Smooth muscle cell of the brain vasculature (primary cell): ENCODE data around the gene BEND3.
"Not testable (repeated sequence)": the region's sequence is repeated elsewhere in the genome, so short reads cannot be mapped to it uniquely, and the experiment has no call there.

Source experiments
- DNase-seq: peaks from one replicate; pipeline ENCODE4 v3.0.0-alpha.2; 2012; ENCODE audit warnings: low read depth, low spot score

The BEND3 gene

DNA sequence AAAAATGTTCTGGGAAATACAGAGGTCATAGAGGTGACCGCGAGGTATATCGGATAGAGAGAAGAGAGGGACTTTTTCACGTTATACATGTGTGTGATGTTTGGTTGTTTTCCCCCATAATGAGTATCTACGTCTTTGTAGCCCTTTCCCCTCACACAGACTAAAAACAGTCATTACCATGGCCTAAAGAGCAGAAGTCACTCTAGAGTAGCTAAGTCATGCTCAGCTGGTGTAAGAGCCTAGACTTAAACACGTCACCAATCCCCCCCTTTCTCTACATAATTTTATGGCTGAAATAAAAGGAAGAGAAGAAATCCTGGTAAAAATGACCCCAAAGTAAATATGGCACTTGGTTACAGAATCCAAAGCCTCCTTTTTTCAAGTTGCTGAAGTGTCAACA, 6.0 kb upstream of the BEND3 start:
- no peak for DNase-seq

DNA sequence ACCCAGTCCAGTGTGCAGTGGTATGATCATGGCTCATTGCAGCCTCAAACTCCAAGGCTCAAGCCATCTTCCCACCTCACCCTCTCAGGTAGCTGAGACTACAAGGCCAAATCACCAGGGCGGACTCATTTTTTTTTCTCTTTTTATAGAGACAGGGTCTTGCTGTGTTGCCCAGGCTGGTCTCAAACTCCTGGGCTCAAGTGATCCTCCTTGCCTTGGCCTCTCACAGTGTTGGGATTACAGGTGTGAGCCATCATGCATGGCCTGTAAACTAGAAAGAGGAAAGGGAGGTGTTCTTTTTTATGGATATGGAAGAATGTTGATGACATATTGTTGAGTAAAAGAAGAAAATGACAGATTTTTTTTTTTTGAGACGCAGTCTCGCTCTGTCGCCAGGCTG, 5.1 kb upstream of the BEND3 start:
- DNase-seq: no peak

DNA sequence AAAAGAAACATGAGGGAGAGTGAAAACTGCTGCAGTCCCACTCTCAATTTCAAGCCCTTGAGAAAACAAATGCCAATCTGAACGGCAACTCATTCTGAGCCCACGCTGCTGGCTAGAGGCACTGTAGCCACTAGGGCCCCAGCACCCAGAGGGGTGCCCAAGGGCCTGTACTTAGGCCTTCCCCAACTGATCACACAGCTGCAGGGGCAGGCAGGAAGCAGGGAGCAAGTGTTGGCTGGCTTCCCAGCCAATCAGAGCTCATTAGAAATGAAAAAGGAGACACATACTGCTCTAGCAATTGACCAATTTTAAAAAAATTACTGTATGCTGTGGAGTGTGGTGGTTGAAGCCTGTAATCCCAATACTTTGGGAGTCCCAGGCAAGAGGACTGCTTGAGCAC, 3.7 kb upstream of the BEND3 start:
- DNase-seq: no peak

DNA sequence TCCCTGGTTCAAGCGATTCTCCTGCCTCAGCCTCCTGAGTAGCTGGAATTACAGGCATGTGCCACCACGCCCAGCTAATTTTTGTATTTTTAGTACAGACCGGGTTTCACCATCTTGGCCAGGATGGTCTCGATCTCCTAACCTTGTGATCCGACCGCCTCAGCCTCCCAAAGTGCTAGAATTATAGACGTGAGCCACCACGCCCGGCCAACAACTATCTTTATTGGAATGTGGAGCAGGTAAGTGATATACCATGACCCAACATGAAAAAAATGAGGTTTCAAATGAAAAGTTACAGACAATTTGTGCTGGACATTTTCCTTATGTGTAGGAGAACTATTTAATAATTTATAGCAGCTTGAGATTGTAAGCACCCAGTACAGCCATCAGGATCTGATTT, 3.2 kb upstream of the BEND3 start:
- not testable (repeated sequence) for DNase-seq

DNA sequence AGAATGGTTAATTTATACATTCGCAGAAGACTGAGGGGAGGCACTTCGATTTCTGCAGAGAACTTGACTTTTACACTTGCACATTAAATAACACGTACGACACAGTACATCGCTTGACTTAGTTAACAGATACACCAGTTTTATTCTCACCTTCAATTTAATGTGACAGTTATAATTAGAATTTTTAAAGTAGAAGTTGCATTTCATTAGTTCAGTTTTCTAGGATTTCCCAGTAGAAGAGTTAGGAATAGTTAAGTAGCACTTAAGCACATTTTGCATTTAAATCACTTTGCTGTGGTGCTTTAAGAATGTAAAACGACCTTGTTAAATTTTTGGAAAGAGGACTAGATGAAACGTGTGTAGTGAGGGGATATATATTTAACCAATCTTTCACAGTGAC, 1.6 kb upstream of the BEND3 start:
- no peak for DNase-seq

DNA sequence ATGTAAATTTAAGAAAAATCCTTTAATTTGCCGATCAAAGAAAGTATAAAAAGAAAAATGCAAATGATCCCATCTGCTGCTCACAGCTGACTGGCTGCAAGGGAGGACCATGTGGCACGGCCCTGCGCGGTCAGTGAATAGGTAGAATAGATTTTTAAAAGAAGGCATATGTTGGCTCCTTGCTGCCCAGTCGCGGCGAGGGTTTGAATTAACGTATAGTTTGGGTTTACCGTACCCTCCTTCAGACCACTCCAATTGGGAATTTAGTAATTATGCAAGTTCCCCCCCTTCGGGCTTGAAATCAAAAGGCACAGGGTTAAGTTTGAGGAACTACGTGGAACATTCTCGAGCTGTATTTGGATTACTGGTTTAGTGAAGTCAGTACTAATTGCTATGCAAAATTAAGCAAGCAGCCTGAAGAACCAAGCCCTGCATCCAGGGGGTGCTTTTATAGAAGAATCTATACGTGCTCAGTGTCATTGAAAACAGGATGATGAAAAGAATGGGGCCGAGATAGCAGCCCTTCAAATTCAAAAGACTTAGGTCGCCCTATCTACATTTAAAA, 1.1 kb upstream of the BEND3 start:
- no peak for DNase-seq

DNA sequence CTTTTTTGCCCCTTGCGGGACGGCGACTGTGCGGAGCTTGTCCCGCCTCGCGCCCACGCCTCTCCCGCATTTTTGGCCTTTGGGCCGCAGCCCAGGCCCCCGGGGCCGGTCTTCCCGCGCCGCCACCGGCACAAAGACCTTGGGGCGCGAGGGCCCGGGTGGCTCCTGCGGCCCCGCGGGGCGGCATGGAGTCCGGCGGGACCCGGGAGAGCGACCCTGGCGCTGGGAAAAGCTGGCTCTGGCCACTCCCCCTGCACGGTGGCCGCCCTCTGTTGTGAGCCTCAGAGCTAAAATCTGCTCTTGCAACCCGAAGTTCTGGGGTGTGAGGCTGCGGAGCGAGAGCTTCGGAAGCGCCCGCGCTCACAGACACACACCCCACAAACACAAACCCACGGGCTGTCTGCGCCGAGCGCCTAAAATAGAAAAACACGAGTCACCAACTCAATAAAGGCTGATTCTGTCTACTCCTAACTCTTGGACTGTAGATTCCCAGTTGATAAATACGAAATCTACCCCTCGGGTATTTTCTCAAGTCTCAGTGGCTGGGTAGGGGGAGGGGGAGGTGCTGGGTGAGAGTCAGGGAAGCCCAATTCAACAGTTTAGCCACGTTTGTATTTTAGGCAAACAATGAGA, 496 bp upstream of the BEND3 start:
- DNase-seq: no peak

DNA sequence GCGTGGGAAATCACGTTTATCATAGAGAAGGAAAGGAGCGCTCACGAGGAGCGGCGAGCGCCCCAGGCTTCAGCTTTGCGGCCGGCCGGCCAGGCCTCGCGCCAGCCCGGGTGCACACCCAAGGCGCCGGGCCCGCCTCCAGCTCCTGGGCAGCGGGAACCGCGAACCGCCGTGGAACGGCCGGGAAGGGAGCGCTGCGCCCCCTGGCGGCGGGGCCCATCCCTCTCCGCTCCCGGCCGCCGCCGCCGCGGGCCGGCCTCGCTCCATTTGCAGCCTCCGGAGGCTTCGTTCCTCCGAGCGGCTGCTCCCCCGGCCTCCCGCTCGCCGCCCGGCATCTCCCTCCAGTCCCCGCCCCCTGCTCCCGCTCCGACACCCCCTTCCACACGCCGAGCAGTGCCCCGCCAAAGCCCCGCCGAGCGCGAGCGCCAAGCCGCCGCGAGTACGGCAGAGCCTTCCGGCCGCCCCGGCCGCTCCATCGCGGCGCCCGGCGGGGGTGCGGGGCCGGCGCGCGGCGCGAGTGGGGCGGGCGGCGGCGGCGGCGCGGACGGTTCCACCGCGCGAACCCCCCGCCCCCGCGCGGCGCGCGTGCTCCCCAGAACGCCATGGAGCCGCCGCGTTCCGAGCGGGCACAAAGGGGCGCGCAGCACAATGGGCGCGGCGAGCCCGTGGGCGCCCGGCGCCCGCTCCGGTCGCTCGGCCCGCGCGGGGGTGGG, 946 bp downstream of the BEND3 start:
- peak; percentile 76 for DNase-seq

DNA sequence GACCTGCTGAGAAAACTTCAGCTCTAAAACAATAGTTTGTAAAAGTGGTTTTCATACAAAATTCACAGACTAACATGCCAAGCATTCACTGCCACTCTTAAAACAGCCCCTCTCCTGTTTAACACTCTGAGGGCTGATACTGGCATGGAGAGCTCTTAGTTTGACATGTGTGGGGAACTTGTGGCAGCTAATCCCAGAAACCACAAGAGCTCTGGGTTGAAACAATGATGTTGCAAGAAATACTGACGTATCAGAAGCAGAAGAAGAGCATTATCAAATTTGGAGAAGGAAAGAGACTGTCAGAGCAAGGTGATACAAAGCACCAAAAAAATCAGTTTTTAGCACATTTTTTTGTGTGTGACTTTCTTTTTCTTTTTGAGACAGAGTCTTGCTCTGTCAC, 5.1 kb downstream of the BEND3 start:
- no peak for DNase-seq

DNA sequence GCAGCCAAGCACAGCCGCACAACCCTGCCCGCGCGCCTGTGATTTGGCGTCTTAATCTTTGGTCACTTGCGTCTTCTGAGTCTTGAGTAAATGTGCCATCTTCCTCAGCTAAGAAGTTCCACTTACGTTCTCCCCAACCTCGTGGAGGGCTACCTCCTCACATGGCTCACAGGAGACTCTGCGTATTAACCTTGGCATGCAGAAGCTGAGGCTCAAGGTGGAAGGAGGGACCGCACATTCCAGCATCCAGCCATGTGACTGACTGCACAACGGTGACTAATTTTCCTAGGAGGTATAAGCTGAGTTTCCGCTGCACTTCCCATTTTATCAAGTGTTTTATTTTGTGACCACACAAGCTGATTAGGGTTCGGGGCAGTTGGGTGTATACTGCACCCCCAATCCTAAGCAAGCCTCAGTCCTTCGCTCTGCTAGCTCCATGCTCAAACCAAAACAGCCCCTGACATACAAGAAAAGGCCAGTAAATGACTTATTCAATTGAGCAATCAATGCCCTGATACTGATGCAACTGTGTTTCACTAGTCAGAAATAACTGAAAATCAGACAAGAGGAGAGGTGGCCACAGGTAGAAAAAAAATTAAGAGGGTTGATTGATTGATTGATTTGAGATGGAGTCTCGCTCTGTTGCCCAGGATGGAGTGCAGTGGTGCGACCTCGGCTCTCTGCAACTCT, 7.0 kb downstream of the BEND3 start:
- no peak for DNase-seq

DNA sequence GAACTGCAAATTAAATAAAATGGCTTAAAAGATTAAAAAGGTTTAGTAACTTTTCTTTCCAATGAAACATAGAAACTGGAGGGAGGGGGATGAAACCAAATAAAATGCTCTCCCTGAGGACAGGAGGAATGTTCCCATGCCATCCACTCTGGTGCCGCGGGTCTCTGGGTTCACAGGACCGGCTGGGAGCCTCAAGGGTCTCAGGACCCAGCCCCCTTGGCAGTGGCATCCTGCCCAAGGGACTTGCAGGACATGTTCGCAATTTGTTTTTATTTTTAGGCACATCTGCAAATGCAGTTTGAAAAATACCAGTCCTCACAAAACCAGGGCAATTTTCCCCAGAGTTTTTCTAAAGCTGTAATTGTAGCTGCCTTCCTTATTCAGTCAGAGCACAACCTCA, 7.5 kb downstream of the BEND3 start:
- DNase-seq: no peak

DNA sequence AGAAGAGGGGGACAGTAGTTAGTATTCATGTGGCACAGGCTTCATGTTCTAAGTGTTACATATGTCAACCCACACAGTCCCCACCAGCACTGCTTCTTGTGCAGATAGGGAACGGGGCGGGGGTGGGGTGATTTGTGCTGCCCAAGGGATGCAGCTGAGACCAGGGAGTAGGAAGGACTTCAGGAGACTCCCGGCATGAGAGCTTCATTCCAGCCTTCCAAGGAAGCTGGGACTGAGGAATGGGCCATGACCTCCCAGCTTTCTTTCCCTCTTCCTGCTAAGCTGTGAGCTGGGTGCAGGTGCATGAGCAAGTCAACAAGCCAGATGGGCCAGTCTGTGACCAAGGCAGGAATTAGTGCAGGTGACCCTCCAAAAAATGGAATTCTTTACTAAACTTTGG, 9.2 kb downstream of the BEND3 start:
- no peak for DNase-seq

DNA sequence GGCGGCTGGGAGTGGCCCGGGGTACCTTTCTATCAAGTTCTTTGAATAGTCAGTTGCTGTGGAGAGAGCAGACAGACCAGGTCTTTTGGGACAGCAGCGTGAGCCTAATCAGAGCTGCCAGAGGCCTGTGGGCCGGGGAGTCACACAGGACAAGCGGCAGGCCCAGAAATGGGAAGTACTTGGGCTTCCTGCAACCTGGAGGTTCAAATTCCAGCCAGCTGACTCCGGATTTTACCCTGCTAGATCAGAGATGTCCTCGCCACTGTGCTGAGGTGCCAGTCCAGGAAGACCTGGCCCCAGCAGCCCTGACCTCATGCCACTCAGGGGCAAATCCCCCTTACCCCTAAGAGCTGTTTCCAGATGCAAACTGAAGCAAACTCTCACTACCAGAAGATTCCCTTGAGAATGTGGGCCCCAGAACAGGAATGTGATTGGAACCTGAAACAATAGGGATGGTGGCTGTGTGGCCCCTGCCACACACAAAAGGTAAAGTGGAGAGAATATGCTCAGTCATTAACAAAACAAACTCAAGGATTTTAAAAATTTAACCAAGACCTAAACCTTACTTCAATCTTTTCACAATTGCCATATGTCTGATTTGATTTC, 9.7 kb downstream of the BEND3 start:
- no peak for DNase-seq

DNA sequence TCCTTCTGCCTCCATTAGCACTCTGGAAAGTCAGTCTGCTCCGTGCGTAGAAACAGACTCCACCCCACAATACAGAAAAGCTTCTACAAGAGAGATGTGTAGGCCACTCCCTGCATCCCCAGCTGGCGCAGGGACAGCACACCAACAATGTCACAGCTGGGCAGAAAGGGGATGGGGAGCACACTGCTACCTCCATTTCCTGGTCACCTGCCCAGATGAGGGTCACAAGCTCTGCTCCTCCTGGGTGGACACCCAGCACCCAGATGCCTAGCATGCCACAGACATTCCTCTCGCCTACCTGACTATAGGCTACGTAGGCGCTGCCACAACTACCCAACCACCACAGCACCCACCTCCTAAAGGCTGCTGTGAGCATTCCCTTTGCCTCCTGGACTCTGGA, 12.2 kb downstream of the BEND3 start:
- DNase-seq: no peak

DNA sequence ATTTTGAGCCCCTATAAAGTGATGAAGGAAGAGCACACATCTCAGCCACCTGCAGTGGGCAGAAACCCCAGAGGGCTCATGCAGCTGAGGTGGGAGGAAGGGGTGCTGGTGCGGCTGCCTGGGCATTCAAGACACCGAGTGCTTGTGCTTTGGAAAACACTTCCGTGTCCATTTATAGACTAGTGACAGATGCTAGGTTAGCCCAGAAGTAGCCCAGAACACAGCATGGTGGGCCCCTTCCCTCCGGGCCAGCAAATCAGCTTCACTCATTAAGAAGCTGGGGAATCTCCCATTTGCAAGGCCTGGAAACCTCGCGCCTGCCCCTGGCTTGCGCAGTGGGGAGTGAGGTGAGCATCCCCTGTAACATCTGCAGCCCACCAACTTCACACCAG, 12.9 kb downstream of the BEND3 start:
- DNase-seq: no peak

DNA sequence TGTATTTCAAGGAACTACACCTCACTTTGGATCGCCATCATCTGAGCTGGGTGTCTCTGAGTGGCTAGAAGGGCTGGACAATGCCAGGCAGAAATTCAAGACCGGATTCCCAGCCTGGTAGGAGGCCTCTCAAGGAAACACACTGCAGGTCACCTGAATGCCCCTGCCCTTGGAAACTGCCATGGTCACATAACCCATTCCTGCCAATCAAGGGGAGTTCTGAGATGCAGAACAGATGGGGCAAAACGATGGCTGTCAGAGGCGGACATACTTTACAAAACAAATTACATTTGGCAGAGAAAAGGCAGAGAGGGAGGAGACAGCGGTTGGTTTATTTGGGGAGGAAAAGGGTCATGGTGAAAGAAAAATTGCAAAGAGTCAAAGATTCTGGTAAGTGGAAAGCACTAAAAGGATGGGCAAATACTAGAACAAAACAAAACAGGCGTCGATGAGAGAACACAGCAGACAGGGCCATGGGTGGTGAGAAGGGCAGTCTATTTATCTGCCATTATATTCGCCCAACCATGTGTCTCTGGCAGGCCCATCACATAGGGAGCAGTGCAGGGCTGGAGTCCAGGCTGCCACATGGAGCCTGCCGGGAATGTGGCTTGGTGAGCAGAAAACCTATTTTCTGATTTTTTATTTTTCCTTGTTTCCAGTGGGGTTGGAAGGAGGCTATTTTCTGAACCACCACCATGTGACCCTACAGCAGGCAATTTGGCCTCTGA, 13.5 kb downstream of the BEND3 start:
- no peak for DNase-seq

DNA sequence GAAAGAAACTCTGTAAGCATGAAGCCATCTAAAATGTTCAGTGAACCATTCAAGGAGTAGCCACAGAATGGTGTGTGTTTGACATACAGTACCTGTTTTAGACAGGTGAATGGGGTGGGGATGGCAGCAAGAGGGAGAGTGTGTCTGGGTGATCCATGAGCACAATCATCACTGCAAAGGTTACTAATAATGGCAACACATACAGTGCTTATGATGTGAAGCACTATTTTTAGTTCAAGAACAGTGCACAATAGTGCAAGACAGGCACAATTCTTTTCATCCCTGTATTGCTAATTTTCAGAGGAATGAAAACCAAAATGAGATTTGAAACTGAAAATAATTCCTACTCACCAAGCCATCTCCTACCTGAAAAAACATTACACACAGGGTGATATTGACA, 14.1 kb downstream of the BEND3 start:
- no peak for DNase-seq

DNA sequence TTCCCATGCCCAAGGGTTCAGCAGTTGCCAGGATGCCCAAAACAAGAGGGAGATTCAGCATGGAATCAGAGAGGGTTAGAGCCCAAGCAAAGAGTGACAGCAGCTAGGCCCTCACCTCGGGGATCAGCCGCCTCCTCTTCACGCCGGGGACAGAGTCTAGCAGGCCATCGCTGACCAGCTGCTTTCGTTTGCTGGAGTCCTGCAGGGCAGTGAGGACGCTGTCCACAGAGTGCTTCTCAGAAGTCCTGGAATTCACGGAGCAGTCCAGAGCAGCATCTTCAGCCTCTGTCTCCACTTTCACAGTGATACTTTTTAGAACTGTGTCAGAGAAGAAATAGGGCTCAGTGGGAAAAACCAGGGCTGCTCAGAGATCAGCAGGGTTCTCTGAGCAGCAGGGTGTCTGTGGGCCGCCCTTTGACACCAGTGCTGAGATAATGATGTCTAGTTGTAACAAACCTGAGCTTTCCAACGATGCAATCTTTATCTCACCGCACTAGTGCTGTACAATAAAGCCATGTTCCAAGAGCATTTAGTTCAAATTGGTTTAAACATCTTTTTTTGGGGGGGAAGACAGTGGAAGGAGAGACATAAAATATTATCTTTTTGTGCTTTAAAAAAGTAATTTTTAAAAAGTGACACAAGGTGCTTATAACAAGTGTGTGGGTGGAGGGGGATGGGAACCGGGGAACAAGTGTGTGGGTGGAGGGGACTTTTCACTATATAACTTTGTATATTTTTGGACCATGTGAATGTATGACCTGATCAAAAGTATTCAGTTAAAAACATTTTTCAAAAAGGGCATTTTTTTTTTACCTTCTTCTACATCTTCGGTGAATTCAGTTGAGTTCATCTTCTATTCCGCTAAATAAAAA, 16.6 kb downstream of the BEND3 start:
- no peak for DNase-seq

DNA sequence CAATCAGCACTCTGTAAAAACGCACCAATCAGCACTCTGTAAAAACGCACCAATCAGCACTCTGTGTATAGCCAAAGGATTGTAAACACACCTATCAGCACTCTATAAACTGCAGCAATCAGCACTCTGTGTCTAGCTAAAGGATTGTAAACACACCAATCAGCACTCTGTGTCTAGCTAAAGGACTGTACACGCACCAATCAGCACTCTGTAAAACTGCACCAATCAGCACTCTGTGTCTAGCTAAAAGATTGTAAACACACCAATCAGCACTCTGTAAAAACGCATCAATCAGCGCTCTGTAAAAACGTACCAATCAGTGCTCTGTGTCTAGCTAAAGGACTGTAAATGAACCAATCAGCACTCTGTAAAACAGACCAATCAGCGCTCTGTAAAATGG, 30.9 kb downstream of the BEND3 start:
- DNase-seq: not testable (repeated sequence)

DNA sequence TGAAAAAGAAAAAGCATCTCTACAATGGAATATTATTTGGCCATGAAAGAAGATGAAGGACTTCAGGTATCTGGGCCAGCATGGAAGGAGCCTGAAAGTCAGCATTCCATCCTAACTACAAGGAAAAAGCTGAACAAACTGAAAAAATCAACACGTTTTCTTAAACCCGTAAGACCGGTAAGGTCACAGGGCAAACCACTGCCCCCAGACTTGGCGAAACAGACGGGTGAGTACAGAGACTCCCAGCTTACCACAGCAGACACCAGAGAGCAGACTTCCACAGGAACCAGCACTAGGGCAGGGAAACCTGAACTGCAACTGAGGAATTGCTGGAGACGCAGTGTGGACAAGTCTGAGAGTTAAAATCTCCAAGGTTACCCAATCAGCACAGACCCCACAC, 31.4 kb downstream of the BEND3 start:
- DNase-seq: no peak
